Upper lobe of left lung (tissue), 4 donors: ENCODE measurements around the gene SETBP1.

Experiments used
- CTCF ChIP-seq, 6 experiments: fragments of 450-650 bp in 4 of 6; fragments of 200-600 bp in 2 of 6; sonication (generic) in 2 of 6; IDR thresholded peaks; one replicate each; pipeline ENCODE4 v1.5.1; 2016 to 2019; ENCODE audit warnings: antibody characterized with exemption in 6 of 6
- EP300 ChIP-seq, 4 donors: sonication (generic); formaldehyde crosslinking; IDR thresholded peaks; one replicate each; pipeline ENCODE4 v1.5.1; 2017; ENCODE audit warnings: antibody characterized with exemption in 4 of 4, control low read depth in 2 of 4
- POLR2A ChIP-seq, 4 donors: fragments of 450-650 bp; IDR thresholded peaks; one replicate each; pipeline ENCODE4 v1.5.1; 2016 to 2017; ENCODE audit warnings: antibody characterized with exemption in 4 of 4, mild to moderate bottlenecking in 2 of 4
- POLR2AphosphoS5 ChIP-seq, 2 donors: sonication (generic); formaldehyde crosslinking; IDR thresholded peaks; one replicate each; pipeline ENCODE4 v1.5.1; 2017; ENCODE audit warnings: antibody characterized with exemption in 2 of 2

GRCh38 chr18:44841221-44841620 is 160.5 kb downstream of the SETBP1 start:
- TF ChIP-seq CTCF (IDR thresholded peaks at IDR 0.05) (no peak), POLR2AphosphoS5 (IDR thresholded peaks at IDR 0.05) (no peak), POLR2A (IDR thresholded peaks at IDR 0.05) (no peak), EP300 (IDR thresholded peaks at IDR 0.05) (no peak)
